Measurements from ENCODE around the gene DLL1. TPM values are rescaled to one million over a fixed set of nuclear protein-coding genes. Genes with fewer than 3 reads are reported as not detected.
A peak's percentile ranks its signal among the peaks of the same experiment; 100 is the strongest.

DLL1 gene
- total RNA-seq, 2 experiments from 2014 or later: not detected

- TF ChIP-seq EZH2phosphoT487 (IDR thresholded peaks at IDR 0.05; ENCODE audit: borderline replicate concordance, low read depth, low read length) (no peak), CTCF (conservative IDR thresholded peaks at IDR 0.05; ENCODE audit: low read length) (no peak)
- DNase-seq (ENCODE audit: low spot score): no peak
- H3K4me3 ChIP-seq (ENCODE audit: low read depth, low read length, poor library complexity, severe bottlenecking): no peak overlapping the region
- no TSS peak for BruUV-seq (replicated peaks)
- no peak overlapping the region for H3K4me2 ChIP-seq (ENCODE audit: low read length)
- H3K4me1 ChIP-seq (ENCODE audit: insufficient read depth, low read length, poor library complexity, severe bottlenecking): peaks cover 12% of the 10 kb centered on the region
- no peaks in the 10 kb centered on the region for H3K9me3 ChIP-seq (ENCODE audit: low read length)
- H3K9me2 ChIP-seq (ENCODE audit: insufficient read depth, low read length): no peaks in the 10 kb centered on the region
- intact Hi-C loops (cut with micrococcal nuclease; ENCODE audit: unreplicated experiment): no loop called here
- H4K20me1 ChIP-seq (ENCODE audit: insufficient read depth, low read length): no peaks in the 10 kb centered on the region
- H3K27ac ChIP-seq (ENCODE audit: low read depth, low read length, poor library complexity, severe bottlenecking): no peak overlapping the region
- ChIA-PET POLR2A (no interaction called here), CTCF (ENCODE audit: unreplicated experiment) (no interaction called here)
- no peaks in the 10 kb centered on the region for H3K36me3 ChIP-seq (ENCODE audit: insufficient read depth, low read length)
- H3K79me2 ChIP-seq (ENCODE audit: insufficient read depth, low read depth, low read length): no peaks in the 10 kb centered on the region
- H2AFZ ChIP-seq (ENCODE audit: low read length): no peak overlapping the region
Measured at GRCh38 chr6:170282512-170283158, 8.2 kb downstream of the DLL1 start.

GRCh38 chr6:170281331-170282292, 9.3 kb downstream of the DLL1 start:
- TF ChIP-seq CTCF (conservative IDR thresholded peaks at IDR 0.05; ENCODE audit: low read length) (no peak), EZH2phosphoT487 (IDR thresholded peaks at IDR 0.05; ENCODE audit: borderline replicate concordance, low read depth, low read length) (no peak)
- H3K4me1 ChIP-seq (ENCODE audit: insufficient read depth, low read length, poor library complexity, severe bottlenecking): peaks cover 12% of the 10 kb centered on the region
- BruUV-seq (replicated peaks): no TSS peak
- intact Hi-C loops (cut with micrococcal nuclease; ENCODE audit: unreplicated experiment): no loop called here
- no peaks in the 10 kb centered on the region for H3K9me2 ChIP-seq (ENCODE audit: insufficient read depth, low read length)
- no peak for DNase-seq (ENCODE audit: low spot score)
- POLR2A ChIA-PET: no interaction called here
- H3K9me3 ChIP-seq (ENCODE audit: low read length): no peaks in the 10 kb centered on the region
- H3K79me2 ChIP-seq (ENCODE audit: insufficient read depth, low read depth, low read length): no peaks in the 10 kb centered on the region
- no peak overlapping the region for H2AFZ ChIP-seq (ENCODE audit: low read length)
- H3K4me3 ChIP-seq (ENCODE audit: low read depth, low read length, poor library complexity, severe bottlenecking): no peak overlapping the region
- CTCF ChIA-PET (ENCODE audit: unreplicated experiment): no interaction called here
- no peaks in the 10 kb centered on the region for H4K20me1 ChIP-seq (ENCODE audit: insufficient read depth, low read length)
- no peak overlapping the region for H3K4me2 ChIP-seq (ENCODE audit: low read length)
- no peaks in the 10 kb centered on the region for H3K36me3 ChIP-seq (ENCODE audit: insufficient read depth, low read length)
- no peak overlapping the region for H3K27ac ChIP-seq (ENCODE audit: low read depth, low read length, poor library complexity, severe bottlenecking)

- ChIA-PET POLR2A (no interaction called here), CTCF (ENCODE audit: unreplicated experiment) (no interaction called here)
- Histone ChIP-seq H3K79me2 (ENCODE audit: insufficient read depth, low read depth, low read length) (no peaks in the 10 kb centered on the region), H3K9me3 (ENCODE audit: low read length) (no peaks in the 10 kb centered on the region), H3K4me1 (ENCODE audit: insufficient read depth, low read length, poor library complexity, severe bottlenecking) (peaks cover 12% of the 10 kb centered on the region), H3K4me3 (ENCODE audit: low read depth, low read length, poor library complexity, severe bottlenecking) (no peak overlapping the region), H3K27ac (ENCODE audit: low read depth, low read length, poor library complexity, severe bottlenecking) (no peak overlapping the region), H4K20me1 (ENCODE audit: insufficient read depth, low read length) (no peaks in the 10 kb centered on the region), H2AFZ (ENCODE audit: low read length) (no peak overlapping the region), H3K9me2 (ENCODE audit: insufficient read depth, low read length) (no peaks in the 10 kb centered on the region), H3K36me3 (ENCODE audit: insufficient read depth, low read length) (no peaks in the 10 kb centered on the region), H3K4me2 (ENCODE audit: low read length) (peak overlapping the region; percentile 53; the same call in 1 of the 2 replicates)
- no TSS peak for BruUV-seq (replicated peaks)
- intact Hi-C loops (cut with micrococcal nuclease; ENCODE audit: unreplicated experiment): no loop called here
- DNase-seq (ENCODE audit: low spot score): no peak
- TF ChIP-seq CTCF (conservative IDR thresholded peaks at IDR 0.05; ENCODE audit: low read length) (no peak), EZH2phosphoT487 (IDR thresholded peaks at IDR 0.05; ENCODE audit: borderline replicate concordance, low read depth, low read length) (no peak)
Measured at GRCh38 chr6:170280689-170281045, 10.2 kb downstream of the DLL1 start.

Data from OCI-LY7 (cell line).